HL-60 (cell line): Measurements from ENCODE around the gene TMEFF2.
"Not testable (repeated sequence)": the region's sequence is repeated elsewhere in the genome, so short reads cannot be mapped to it uniquely, and the experiment has no call there.

Experiments
- DNase-seq, 2 experiments: peaks; one replicate each; pipeline ENCODE4 v3.0.0-alpha.2; 2010 to 2020; ENCODE audit warnings: low read depth in 1 of 2, low spot score in 1 of 2
- H3K27ac ChIP-seq: fragments of 250-450 bp; sonication (Bioruptor Pico); replicated peaks from 2 replicates; pipeline ENCODE4 v1.5.1; 2020; ENCODE audit warnings: mild to moderate bottlenecking, moderate library complexity
- H3K27me3 ChIP-seq: fragments of 250-450 bp; sonication (Bioruptor Pico); 2 replicates; pipeline ENCODE4 v1.5.1; 2021; ENCODE audit warnings: mild to moderate bottlenecking, moderate library complexity; ENCODE audit not compliant: insufficient read depth, poor library complexity, severe bottlenecking
- H3K4me3 ChIP-seq: replicated peaks from 2 replicates; pipeline ENCODE4 v1.5.1; 2011; ENCODE audit warnings: mild to moderate bottlenecking, control low read depth, low read length; ENCODE audit not compliant: insufficient read depth
- CTCF ChIP-seq: IDR thresholded peaks from one replicate; pipeline ENCODE4 v1.5.1; 2011; ENCODE audit warnings: low read length, control low read depth, inconsistent platforms; ENCODE audit not compliant: insufficient read depth
- GABPA ChIP-seq: IDR thresholded peaks from 2 replicates; pipeline ENCODE4 v1.6.1; 2012; ENCODE audit warnings: low read depth
- POLR2AphosphoS5 ChIP-seq: IDR thresholded peaks from 2 replicates; pipeline ENCODE4 v1.6.1; 2012; ENCODE audit warnings: low read depth
- REST ChIP-seq: IDR thresholded peaks from 2 replicates; pipeline ENCODE4 v1.6.1; 2012; ENCODE audit warnings: low read depth; ENCODE audit not compliant: insufficient replicate concordance
- SPI1 ChIP-seq: IDR thresholded peaks from 2 replicates; pipeline ENCODE4 v1.6.1; 2012; ENCODE audit warnings: low read depth, mild to moderate bottlenecking, borderline replicate concordance

The TMEFF2 gene

GRCh38 chr2:192145496-192145895 is 49.2 kb downstream of the TMEFF2 start:
- Histone ChIP-seq H3K27ac (no peak overlapping the region), H3K27me3 (no peaks in the 10 kb centered on the region), H3K4me3 (no peak overlapping the region)
- TF ChIP-seq SPI1 = no peak
- no peak for TF ChIP-seq POLR2AphosphoS5
- no peak for TF ChIP-seq CTCF
- no peak for TF ChIP-seq GABPA
- TF ChIP-seq REST = no peak
- DNase-seq = no peak

- Histone ChIP-seq H3K27me3 (no peaks in the 10 kb centered on the region), H3K4me3 (no peak overlapping the region), H3K27ac (no peak overlapping the region)
- TF ChIP-seq GABPA (no peak), POLR2AphosphoS5 (no peak), CTCF (no peak), SPI1 (no peak), REST (no peak)
- no peak for DNase-seq
Observed at GRCh38 chr2:192140236-192140839, 54.4 kb downstream of the TMEFF2 start.

GRCh38 chr2:192139813-192140212 is 54.9 kb downstream of the TMEFF2 start:
- DNase-seq = no peak
- H3K27me3 ChIP-seq = no peaks in the 10 kb centered on the region
- H3K27ac ChIP-seq = no peak overlapping the region
- H3K4me3 ChIP-seq = no peak overlapping the region
- no peak for TF ChIP-seq POLR2AphosphoS5
- TF ChIP-seq SPI1 = no peak

GRCh38 chr2:192137451-192137850 is 57.3 kb downstream of the TMEFF2 start:
- TF ChIP-seq REST (no peak), POLR2AphosphoS5 (no peak)
- Histone ChIP-seq H3K4me3 (no peak overlapping the region), H3K27ac (no peak overlapping the region), H3K27me3 (no peaks in the 10 kb centered on the region)
- DNase-seq = no peak

GRCh38 chr2:192132604-192133003 is 62.1 kb downstream of the TMEFF2 start:
- H3K27me3 ChIP-seq, H3K27ac ChIP-seq, H3K4me3 ChIP-seq, DNase-seq: not testable (repeated sequence)

GRCh38 chr2:192130312-192130711 is 64.4 kb downstream of the TMEFF2 start:
- DNase-seq, H3K27me3 ChIP-seq: not testable (repeated sequence)

More at GRCh38 chr2:192130312-192130711, 64.4 kb downstream of the TMEFF2 start:
- not testable (repeated sequence) for H3K27ac ChIP-seq, H3K4me3 ChIP-seq
